ENCODE measurements around the gene PICALM.

Gene PICALM

DNA sequence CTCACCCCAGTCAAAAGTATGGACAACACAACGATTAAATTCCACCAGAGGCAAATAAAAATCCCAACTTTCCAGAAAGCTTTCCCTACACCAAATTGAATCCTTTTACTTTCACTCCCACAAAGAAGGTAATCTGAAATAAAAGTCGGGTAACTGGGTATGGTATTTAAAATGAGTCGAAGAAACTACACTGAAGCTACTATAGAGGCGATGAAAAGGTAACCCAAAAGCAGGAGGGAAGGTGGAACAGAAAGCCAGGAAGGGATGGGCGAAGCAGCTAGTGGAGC lies 1.1 kb downstream of the PICALM start:
- DNase-seq = no peak
- peak overlapping the region; percentile 94 for H3K4me3 Mint-ChIP-seq
- TF ChIP-seq CTCF (IDR thresholded peaks at IDR 0.05) = no peak
- peak overlapping the region; percentile 79 for H3K27ac Mint-ChIP-seq
- H3K4me1 Mint-ChIP-seq = peaks cover 43% of the 10 kb centered on the region
- H3K27me3 Mint-ChIP-seq (ENCODE audit: low read depth, poor library complexity) = no peaks in the 10 kb centered on the region
- H3K36me3 Mint-ChIP-seq (ENCODE audit: low read depth) = peaks cover 8% of the 10 kb centered on the region
- no peaks in the 10 kb centered on the region for H3K9me3 Mint-ChIP-seq

- Mint-ChIP-seq H3K4me1 (peaks cover 43% of the 10 kb centered on the region), H3K9me3 (no peaks in the 10 kb centered on the region), H3K4me3 (peak overlapping the region; percentile 94), H3K36me3 (ENCODE audit: low read depth) (peaks cover 8% of the 10 kb centered on the region), H3K27me3 (ENCODE audit: low read depth, poor library complexity) (no peaks in the 10 kb centered on the region), H3K27ac (peak overlapping the region; percentile 79)
- no peak for TF ChIP-seq CTCF (IDR thresholded peaks at IDR 0.05)
- DNase-seq = no peak
Observed at GRCh38 chr11:86067009-86067850, 1.7 kb downstream of the PICALM start.

GRCh38 chr11:86066657-86067008 lies 2.3 kb downstream of the PICALM start:
- no peak for TF ChIP-seq CTCF (IDR thresholded peaks at IDR 0.05)
- H3K4me3 Mint-ChIP-seq = peak overlapping the region; percentile 94
- peak overlapping the region; percentile 79 for H3K27ac Mint-ChIP-seq
- H3K9me3 Mint-ChIP-seq = peaks cover 5% of the 10 kb centered on the region
- no peak for DNase-seq
- H3K36me3 Mint-ChIP-seq (ENCODE audit: low read depth) = peaks cover 14% of the 10 kb centered on the region
- no peaks in the 10 kb centered on the region for H3K27me3 Mint-ChIP-seq (ENCODE audit: low read depth, poor library complexity)
- H3K4me1 Mint-ChIP-seq = peaks cover 48% of the 10 kb centered on the region

DNA sequence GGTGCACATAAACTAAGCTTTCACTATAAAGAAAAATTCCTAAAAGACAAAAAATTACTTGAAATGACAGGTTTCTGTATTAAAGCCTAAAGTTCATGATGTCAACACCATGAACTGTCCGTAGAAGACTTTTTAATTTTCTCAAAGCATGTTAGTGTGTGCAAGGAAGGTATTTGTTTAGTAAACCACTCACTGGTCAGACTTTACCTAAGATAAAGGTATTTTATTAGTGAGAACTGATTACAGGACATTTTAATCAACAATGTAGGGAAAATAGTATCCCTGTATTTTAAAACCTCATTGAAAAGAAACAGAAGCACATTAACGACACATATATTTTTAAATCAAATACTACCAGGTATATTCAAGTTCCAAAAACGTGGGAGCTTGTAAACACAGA lies 2.9 kb downstream of the PICALM start:
- peaks cover 48% of the 10 kb centered on the region for H3K4me1 Mint-ChIP-seq

GRCh38 chr11:86064220-86064803 lies 4.6 kb downstream of the PICALM start:
- Mint-ChIP-seq H3K27ac (no peak overlapping the region), H3K36me3 (ENCODE audit: low read depth) (peaks cover 27% of the 10 kb centered on the region), H3K4me3 (no peak overlapping the region), H3K9me3 (peaks cover 9% of the 10 kb centered on the region), H3K27me3 (ENCODE audit: low read depth, poor library complexity) (no peaks in the 10 kb centered on the region), H3K4me1 (peaks cover 35% of the 10 kb centered on the region)
- no peak for TF ChIP-seq CTCF (IDR thresholded peaks at IDR 0.05)
- DNase-seq = no peak

More for the DNA sequence above, 2.9 kb downstream of the PICALM start:
- H3K36me3 Mint-ChIP-seq (ENCODE audit: low read depth) = peaks cover 20% of the 10 kb centered on the region
- no peak overlapping the region for H3K27ac Mint-ChIP-seq
- H3K27me3 Mint-ChIP-seq (ENCODE audit: low read depth, poor library complexity) = no peaks in the 10 kb centered on the region
- no peak for DNase-seq
- no peak for TF ChIP-seq CTCF (IDR thresholded peaks at IDR 0.05)
- peak overlapping the region; percentile 94 for H3K4me3 Mint-ChIP-seq
- H3K9me3 Mint-ChIP-seq = peaks cover 6% of the 10 kb centered on the region

DNA sequence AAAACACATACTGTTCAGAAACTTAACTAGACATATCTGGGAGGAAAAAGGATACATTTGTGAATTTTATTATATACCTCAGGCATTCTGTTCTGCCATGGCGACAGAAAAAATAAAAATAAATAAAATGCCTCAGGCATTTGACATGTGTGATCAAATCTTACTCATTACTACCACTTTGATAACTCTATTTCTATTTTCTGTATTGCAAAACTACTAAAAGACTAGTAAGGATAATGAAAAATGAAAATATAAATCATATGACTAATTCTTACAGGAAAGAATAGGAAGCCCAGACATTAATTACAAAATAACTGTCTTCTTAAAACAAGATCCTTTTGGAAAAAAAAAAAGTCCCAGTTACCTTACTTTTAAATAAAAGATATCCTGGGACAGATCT lies 5.3 kb downstream of the PICALM start:
- Mint-ChIP-seq H3K27me3 (ENCODE audit: low read depth, poor library complexity) (no peaks in the 10 kb centered on the region), H3K4me3 (no peak overlapping the region), H3K27ac (no peak overlapping the region), H3K9me3 (peaks cover 9% of the 10 kb centered on the region), H3K4me1 (peaks cover 35% of the 10 kb centered on the region), H3K36me3 (ENCODE audit: low read depth) (peaks cover 29% of the 10 kb centered on the region)
- no peak for DNase-seq
- TF ChIP-seq CTCF (IDR thresholded peaks at IDR 0.05) = no peak

Data from nephron progenitor cell (in vitro differentiated cells).